Neural progenitor cell (in vitro differentiated cells): Measurements from ENCODE around the gene TLE6. TPM values are rescaled to one million over a fixed set of nuclear protein-coding genes. Genes with fewer than 3 reads are reported as not detected.

Experiments
- DNase-seq: peaks from one replicate; pipeline ENCODE4 v3.0.0-alpha.2; 2016; ENCODE audit warnings: low spot score
- H2AFZ ChIP-seq: fragments of 200-600 bp; sonication (generic); replicated peaks from 2 replicates; pipeline ENCODE4 v1.6.1; 2016; ENCODE audit warnings: antibody characterized with exemption
- H3F3A ChIP-seq: fragments of 200-600 bp; sonication (generic); 2 replicates; pipeline ENCODE4 v1.6.1; 2016; ENCODE audit warnings: antibody characterized with exemption, low read depth
- H3K27ac ChIP-seq: fragments of 200-600 bp; sonication (generic); 2 replicates; pipeline ENCODE4 v1.5.1; 2016; ENCODE audit warnings: mild to moderate bottlenecking
- H3K27me3 ChIP-seq: fragments of 200-600 bp; sonication (generic); 2 replicates; pipeline ENCODE4 v1.6.1; 2016; ENCODE audit warnings: mild to moderate bottlenecking, moderate library complexity
- H3K36me3 ChIP-seq: fragments of 200-600 bp; sonication (generic); 2 replicates; pipeline ENCODE4 v1.5.1; 2016
- H3K4me1 ChIP-seq: fragments of 200-600 bp; sonication (generic); 2 replicates; pipeline ENCODE4 v1.6.1; 2016; ENCODE audit warnings: mixed run types
- H3K4me2 ChIP-seq: fragments of 200-600 bp; sonication (generic); 2 replicates; pipeline ENCODE4 v1.6.1; 2016
- H3K4me3 ChIP-seq: fragments of 200-600 bp; sonication (generic); 2 replicates; pipeline ENCODE4 v1.5.1; 2016
- H3K79me2 ChIP-seq: fragments of 200-600 bp; sonication (generic); 2 replicates; pipeline ENCODE4 v1.6.1; 2016; ENCODE audit warnings: low read depth
- H3K9ac ChIP-seq: fragments of 200-600 bp; sonication (generic); 2 replicates; pipeline ENCODE4 v1.6.1; 2016
- H3K9me3 ChIP-seq: fragments of 200-600 bp; sonication (generic); 2 replicates; pipeline ENCODE4 v1.5.1; 2016; ENCODE audit warnings: low read depth
- H4K20me1 ChIP-seq: fragments of 200-600 bp; sonication (generic); 2 replicates; pipeline ENCODE4 v1.6.1; 2016; ENCODE audit warnings: low read depth
- H3K27ac Mint-ChIP-seq: 3 replicates; pipeline ENCODE4 v1.8.0; 2021; ENCODE audit warnings: mixed read lengths
- H3K27me3 Mint-ChIP-seq: 2 replicates; pipeline ENCODE4 v1.8.0; 2022; ENCODE audit warnings: low read depth, mild to moderate bottlenecking, inconsistent platforms, moderate library complexity, mixed read lengths; ENCODE audit not compliant: insufficient read depth
- H3K36me3 Mint-ChIP-seq: 3 replicates; pipeline ENCODE4 v1.8.0; 2021; ENCODE audit warnings: mixed read lengths
- H3K4me1 Mint-ChIP-seq: 3 replicates; pipeline ENCODE4 v1.8.0; 2021; ENCODE audit warnings: mixed read lengths
- H3K4me3 Mint-ChIP-seq: 3 replicates; pipeline ENCODE4 v1.8.0; 2021; ENCODE audit warnings: mild to moderate bottlenecking, moderate library complexity, mixed read lengths
- H3K9me3 Mint-ChIP-seq: 3 replicates; pipeline ENCODE4 v1.8.0; 2020; ENCODE audit warnings: mixed read lengths
- CTCF ChIP-seq: fragments of 200-600 bp; sonication (generic); IDR thresholded peaks from 2 replicates; pipeline ENCODE4 v1.5.1; 2017; ENCODE audit warnings: antibody characterized with exemption, mild to moderate bottlenecking
- EZH2 ChIP-seq: fragments of 200-600 bp; sonication (generic); IDR thresholded peaks from 2 replicates; pipeline ENCODE4 v1.6.1; 2017; ENCODE audit warnings: antibody characterized with exemption, mild to moderate bottlenecking, moderate library complexity
- EZH2phosphoT487 ChIP-seq: fragments of 200-600 bp; sonication (generic); IDR thresholded peaks from 2 replicates; pipeline ENCODE4 v1.6.1; 2017; ENCODE audit warnings: antibody characterized with exemption
- total RNA-seq: library from RNA; depleted of rRNA; stranded (reverse); fragments of >200 nt; gene quantifications from 2 replicates; pipeline ENCODE4 v1.2.3, GENCODE V29; 2015; ENCODE audit warnings: low replicate concordance

TLE6 gene
- total RNA-seq, 1 donor from 2014 or later, result 0.22 TPM

GRCh38 chr19:2967972-2968371 is 9.4 kb upstream of the TLE6 start:
- Histone ChIP-seq H3K27me3 (peaks cover 10% of the 10 kb centered on the region), H3K4me3 (no peak overlapping the region), H3K4me2 (no peak overlapping the region), H3F3A (no peaks in the 10 kb centered on the region), H3K4me1 (no peaks in the 10 kb centered on the region), H3K9me3 (no peaks in the 10 kb centered on the region), H4K20me1 (no peaks in the 10 kb centered on the region), H3K27ac (no peak overlapping the region), H3K9ac (no peak overlapping the region), H3K79me2 (no peaks in the 10 kb centered on the region), H2AFZ (no peak overlapping the region), H3K36me3 (no peaks in the 10 kb centered on the region)
- Mint-ChIP-seq H3K4me1 (no peaks in the 10 kb centered on the region), H3K27me3 (peaks cover 13% of the 10 kb centered on the region), H3K27ac (no peak overlapping the region), H3K36me3 (no peaks in the 10 kb centered on the region), H3K9me3 (no peaks in the 10 kb centered on the region), H3K4me3 (no peak overlapping the region)
- TF ChIP-seq EZH2phosphoT487, result no peak
- TF ChIP-seq CTCF, result no peak
- TF ChIP-seq EZH2, result no peak
- no peak for DNase-seq

DNA sequence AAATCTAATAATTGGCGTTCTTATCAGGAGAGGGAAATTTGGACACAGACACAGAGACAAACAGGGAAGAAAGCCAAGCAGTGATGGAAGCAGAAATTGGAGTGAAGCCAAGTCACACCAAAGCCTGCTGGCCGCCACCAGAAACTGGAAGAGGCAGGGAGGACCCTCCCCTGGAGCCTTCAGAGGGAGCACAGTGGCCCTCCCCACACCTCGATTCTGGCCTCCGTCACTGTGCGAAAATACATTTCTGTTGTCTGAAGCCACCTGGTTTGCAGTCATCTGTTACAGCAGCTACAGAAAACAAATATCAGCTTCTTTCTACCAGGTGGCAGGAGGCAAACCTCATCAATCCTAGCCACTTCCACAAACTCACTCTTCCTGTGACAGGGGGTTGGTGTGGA is 8.3 kb upstream of the TLE6 start:
- peaks cover 24% of the 10 kb centered on the region for H3K27me3 Mint-ChIP-seq
- Histone ChIP-seq H2AFZ (no peak overlapping the region), H3K4me3 (no peak overlapping the region), H3K27ac (no peak overlapping the region), H3K79me2 (no peaks in the 10 kb centered on the region), H3F3A (no peaks in the 10 kb centered on the region), H3K27me3 (peaks cover 21% of the 10 kb centered on the region), H3K4me1 (no peaks in the 10 kb centered on the region), H4K20me1 (no peaks in the 10 kb centered on the region), H3K9me3 (no peaks in the 10 kb centered on the region), H3K9ac (no peak overlapping the region), H3K36me3 (no peaks in the 10 kb centered on the region), H3K4me2 (no peak overlapping the region)
- H3K27ac Mint-ChIP-seq, result no peak overlapping the region
- no peaks in the 10 kb centered on the region for H3K4me1 Mint-ChIP-seq
- H3K36me3 Mint-ChIP-seq, result no peaks in the 10 kb centered on the region
- no peaks in the 10 kb centered on the region for H3K9me3 Mint-ChIP-seq
- TF ChIP-seq EZH2 (no peak), EZH2phosphoT487 (no peak), CTCF (no peak)
- no peak for DNase-seq
- no peak overlapping the region for H3K4me3 Mint-ChIP-seq

DNA sequence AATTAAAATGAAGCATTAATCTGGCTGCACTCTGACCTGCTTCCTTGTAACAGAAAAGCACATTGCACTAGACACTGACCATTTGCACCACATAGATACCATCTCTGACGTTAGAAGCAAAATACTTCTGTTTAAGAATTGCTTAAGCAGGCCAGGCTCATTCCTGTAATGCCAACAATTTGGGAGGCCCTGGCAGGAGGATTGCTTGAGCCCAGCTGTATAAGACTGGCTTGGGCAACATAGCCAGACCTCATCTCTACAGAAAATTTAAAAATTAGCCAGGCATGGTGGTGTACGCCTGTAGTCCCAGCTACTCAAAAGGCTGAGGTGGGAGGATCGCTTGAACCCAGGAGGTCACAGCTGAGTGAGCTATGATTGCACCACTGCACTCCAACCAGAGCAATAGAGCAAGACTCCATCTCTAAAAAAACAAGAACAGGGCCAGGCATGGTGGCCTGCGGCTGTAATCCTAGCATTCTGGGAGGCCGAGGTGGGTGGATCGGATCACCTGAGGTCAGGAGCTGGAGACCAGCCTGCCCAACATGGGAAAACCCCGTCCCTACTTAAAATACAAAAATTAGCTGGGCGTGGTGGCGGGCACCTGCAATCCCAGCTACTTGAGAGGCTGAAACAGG is 7.0 kb upstream of the TLE6 start:
- no peak for DNase-seq
- no peaks in the 10 kb centered on the region for H3K4me1 ChIP-seq
- no peak overlapping the region for H3K4me3 ChIP-seq
- Mint-ChIP-seq H3K27ac (no peak overlapping the region), H3K4me3 (no peak overlapping the region), H3K9me3 (no peaks in the 10 kb centered on the region), H3K4me1 (peaks cover 5% of the 10 kb centered on the region), H3K36me3 (no peaks in the 10 kb centered on the region), H3K27me3 (peaks cover 30% of the 10 kb centered on the region)
- no peak for TF ChIP-seq CTCF
- TF ChIP-seq EZH2phosphoT487, result no peak
- TF ChIP-seq EZH2, result no peak
- no peak overlapping the region for H3K27ac ChIP-seq
- H3K9me3 ChIP-seq, result no peaks in the 10 kb centered on the region
- H3F3A ChIP-seq, result no peaks in the 10 kb centered on the region
- H3K27me3 ChIP-seq, result peaks cover 33% of the 10 kb centered on the region
- no peaks in the 10 kb centered on the region for H3K36me3 ChIP-seq
- no peak overlapping the region for H3K9ac ChIP-seq
- H3K4me2 ChIP-seq, result no peak overlapping the region
- H3K79me2 ChIP-seq, result no peaks in the 10 kb centered on the region
- H2AFZ ChIP-seq, result no peak overlapping the region
- H4K20me1 ChIP-seq, result no peaks in the 10 kb centered on the region
